Activated T-helper 2 cell treated with anti-CD3 and anti-CD28 coated beads, Interferon-gamma antibody, Interleukin-2, Interleukin-4, amounts not matched to agents 10 μg/mL and 5 μg/mL and 100 μg/mL, durations not matched to agents 14 hours and 24 hours and 36 hours (primary cell): Measurements from ENCODE around the gene SPEM3. TPM values are rescaled to one million over a fixed set of nuclear protein-coding genes. Genes with fewer than 3 reads are reported as not detected.
"Not testable (repeated sequence)": the region's sequence is repeated elsewhere in the genome, so short reads cannot be mapped to it uniquely, and the experiment has no call there.

Experiments
- DNase-seq: peaks from one replicate; pipeline ENCODE4 v3.0.0; 2021; ENCODE audit warnings: low spot score
- H3K27ac Mint-ChIP-seq: one replicate; pipeline ENCODE4 v1.8.0; 2021; ENCODE audit warnings: mixed read lengths
- H3K27me3 Mint-ChIP-seq: one replicate; pipeline ENCODE4 v1.8.0; 2021; ENCODE audit warnings: low read depth, mixed read lengths
- H3K36me3 Mint-ChIP-seq: one replicate; pipeline ENCODE4 v1.8.0; 2021; ENCODE audit warnings: low read depth, mixed read lengths
- H3K4me1 Mint-ChIP-seq: one replicate; pipeline ENCODE4 v1.8.0; 2021; ENCODE audit warnings: low read depth, mixed read lengths
- H3K4me3 Mint-ChIP-seq: one replicate; pipeline ENCODE4 v1.8.0; 2021; ENCODE audit warnings: low read depth, mild to moderate bottlenecking, moderate library complexity, mixed read lengths
- H3K9me3 Mint-ChIP-seq: one replicate; pipeline ENCODE4 v1.8.0; 2021; ENCODE audit warnings: mixed read lengths
- intact Hi-C: fragments of 100-400 bp; cut with micrococcal nuclease; formaldehyde crosslinking; loops from one replicate; pipeline ENCODE4 v1.15.1; 2023
- total RNA-seq: library from RNA; stranded (reverse); gene quantifications from 2 replicates; pipeline ENCODE4 v1.2.3, GENCODE V29; 2022

Gene SPEM3
- total RNA-seq, 1 donor from 2014 or later, result not detected

- H3K9me3 Mint-ChIP-seq, result no peaks in the 10 kb centered on the region
- H3K36me3 Mint-ChIP-seq, result peaks cover 15% of the 10 kb centered on the region
- H3K27ac Mint-ChIP-seq, result no peak overlapping the region
- H3K27me3 Mint-ChIP-seq, result no peaks in the 10 kb centered on the region
- intact Hi-C loops, result no loop called here
- H3K4me3 Mint-ChIP-seq, result no peak overlapping the region
- no peak for DNase-seq
- H3K4me1 Mint-ChIP-seq, result no peaks in the 10 kb centered on the region
These were observed 37.6 kb downstream of the SPEM3 start for GRCh38 chr17:7466318-7466638.

GRCh38 chr17:7466639-7467341 lies 38.1 kb downstream of the SPEM3 start:
- Mint-ChIP-seq H3K4me1 (peaks cover 5% of the 10 kb centered on the region), H3K36me3 (peaks cover 13% of the 10 kb centered on the region), H3K9me3 (no peaks in the 10 kb centered on the region), H3K4me3 (no peak overlapping the region), H3K27me3 (no peaks in the 10 kb centered on the region), H3K27ac (peak overlapping the region; percentile 16)
- intact Hi-C loops, result no loop called here
- no peak for DNase-seq

GRCh38 chr17:7467498-7467897 lies 38.8 kb downstream of the SPEM3 start:
- Mint-ChIP-seq H3K27ac (no peak overlapping the region), H3K36me3 (peaks cover 13% of the 10 kb centered on the region), H3K4me1 (peaks cover 7% of the 10 kb centered on the region), H3K27me3 (no peaks in the 10 kb centered on the region), H3K4me3 (no peak overlapping the region), H3K9me3 (no peaks in the 10 kb centered on the region)
- DNase-seq, result no peak
- intact Hi-C loops, result no loop called here

- Mint-ChIP-seq H3K27me3 (no peaks in the 10 kb centered on the region), H3K9me3 (no peaks in the 10 kb centered on the region)
These were observed 39.6 kb downstream of the SPEM3 start for GRCh38 chr17:7468290-7468689.

GRCh38 chr17:7468804-7469389 lies 40.2 kb downstream of the SPEM3 start:
- Mint-ChIP-seq H3K4me3 (no peak overlapping the region), H3K27ac (no peak overlapping the region), H3K4me1 (peaks cover 10% of the 10 kb centered on the region), H3K36me3 (peaks cover 10% of the 10 kb centered on the region), H3K27me3 (no peaks in the 10 kb centered on the region), H3K9me3 (no peaks in the 10 kb centered on the region)
- no peak for DNase-seq
- intact Hi-C loops, result no loop called here

More at GRCh38 chr17:7468290-7468689, 39.6 kb downstream of the SPEM3 start:
- intact Hi-C loops, result no loop called here
- H3K4me1 Mint-ChIP-seq, result peaks cover 10% of the 10 kb centered on the region
- DNase-seq, result no peak
- H3K36me3 Mint-ChIP-seq, result peaks cover 10% of the 10 kb centered on the region
- no peak overlapping the region for H3K4me3 Mint-ChIP-seq
- no peak overlapping the region for H3K27ac Mint-ChIP-seq

- H3K27me3 Mint-ChIP-seq, intact Hi-C loops, H3K4me1 Mint-ChIP-seq, H3K36me3 Mint-ChIP-seq, H3K4me3 Mint-ChIP-seq, DNase-seq, H3K9me3 Mint-ChIP-seq, H3K27ac Mint-ChIP-seq: not testable (repeated sequence)
These were observed 41.2 kb downstream of the SPEM3 start for GRCh38 chr17:7469843-7470242.

- H3K27me3 Mint-ChIP-seq, intact Hi-C loops, H3K4me1 Mint-ChIP-seq, H3K4me3 Mint-ChIP-seq, H3K36me3 Mint-ChIP-seq, H3K27ac Mint-ChIP-seq, H3K9me3 Mint-ChIP-seq, DNase-seq: not testable (repeated sequence)
These were observed 41.9 kb downstream of the SPEM3 start for GRCh38 chr17:7470457-7470973.

- Mint-ChIP-seq H3K4me1 (peaks cover 19% of the 10 kb centered on the region), H3K27ac (peak overlapping the region; percentile 18), H3K9me3 (no peaks in the 10 kb centered on the region), H3K27me3 (no peaks in the 10 kb centered on the region), H3K36me3 (peaks cover 3% of the 10 kb centered on the region), H3K4me3 (no peak overlapping the region)
- no peak for DNase-seq
- intact Hi-C loops, result no loop called here
These were observed 43.1 kb downstream of the SPEM3 start for GRCh38 chr17:7471729-7472128.

- H3K36me3 Mint-ChIP-seq, DNase-seq, intact Hi-C loops, H3K4me3 Mint-ChIP-seq, H3K27ac Mint-ChIP-seq, H3K9me3 Mint-ChIP-seq, H3K27me3 Mint-ChIP-seq: not testable (repeated sequence)
- H3K4me1 Mint-ChIP-seq, result peaks cover 37% of the 10 kb centered on the region
These were observed 46.1 kb downstream of the SPEM3 start for GRCh38 chr17:7474767-7475166.

- intact Hi-C loops, result no loop called here
- Mint-ChIP-seq H3K36me3 (peaks cover 4% of the 10 kb centered on the region), H3K27me3 (no peaks in the 10 kb centered on the region), H3K27ac (no peak overlapping the region), H3K4me3 (no peak overlapping the region), H3K4me1 (peaks cover 43% of the 10 kb centered on the region), H3K9me3 (no peaks in the 10 kb centered on the region)
- no peak for DNase-seq
These were observed 47.2 kb downstream of the SPEM3 start for GRCh38 chr17:7475764-7476422.

- peaks cover 4% of the 10 kb centered on the region for H3K36me3 Mint-ChIP-seq
- H3K27me3 Mint-ChIP-seq, result no peaks in the 10 kb centered on the region
- peak overlapping the region; percentile 54 for H3K27ac Mint-ChIP-seq
- intact Hi-C loops, result no loop called here
- no peak overlapping the region for H3K4me3 Mint-ChIP-seq
- no peaks in the 10 kb centered on the region for H3K9me3 Mint-ChIP-seq
- H3K4me1 Mint-ChIP-seq, result peaks cover 42% of the 10 kb centered on the region
- DNase-seq, result no peak
These were observed 47.8 kb downstream of the SPEM3 start for GRCh38 chr17:7476494-7476893.

GRCh38 chr17:7476951-7477350 lies 48.3 kb downstream of the SPEM3 start:
- peak overlapping the region; percentile 6 for H3K4me3 Mint-ChIP-seq

More at GRCh38 chr17:7476951-7477350, 48.3 kb downstream of the SPEM3 start:
- no peaks in the 10 kb centered on the region for H3K27me3 Mint-ChIP-seq
- no peak overlapping the region for H3K27ac Mint-ChIP-seq
- DNase-seq, result no peak
- H3K36me3 Mint-ChIP-seq, result peaks cover 4% of the 10 kb centered on the region
- H3K4me1 Mint-ChIP-seq, result peaks cover 37% of the 10 kb centered on the region
- H3K9me3 Mint-ChIP-seq, result no peaks in the 10 kb centered on the region
- intact Hi-C loops, result no loop called here
